Measurements from ENCODE around the gene DZIP1. TPM values are rescaled to one million over a fixed set of nuclear protein-coding genes. Genes with fewer than 3 reads are reported as not detected.

Gene DZIP1
- total and polyA plus RNA-seq, 2 donors (not counting 1 experiment from before 2014, with no cell fraction given), result not detected

GRCh38 chr13:95652244-95652764 is 7.8 kb upstream of the DZIP1 start:
- Histone ChIP-seq H4K20me1 (ENCODE audit: control insufficient read depth, insufficient read depth, low read length, poor library complexity, severe bottlenecking) (no peaks in the 10 kb centered on the region), H3K4me3 (ENCODE audit: control extremely low read depth in 1 of 5, extremely low read depth in 1 of 5, insufficient read depth in 1 of 5, low read depth in 2 of 5, low read length in 4 of 5) (no peak overlapping the region), H2AFZ (ENCODE audit: insufficient read depth, low read depth, low read length, poor library complexity, severe bottlenecking) (no peak overlapping the region), H3K36me3 (replicated peaks in 1 of 2; ENCODE audit: control extremely low read depth in 1 of 2, control insufficient read depth in 1 of 2, extremely low read depth in 1 of 2, insufficient read depth in 2 of 2, low read length in 1 of 2) (no peaks in the 10 kb centered on the region), H3K4me2 (replicated peaks; ENCODE audit: low read depth, low read length, poor library complexity, severe bottlenecking) (no peak overlapping the region), H3K27me3 (replicated peaks in 1 of 4; ENCODE audit: control extremely low read depth in 1 of 4, control insufficient read depth in 3 of 4, insufficient read depth in 4 of 4, low read length in 3 of 4) (peaks cover 0 to 2% (median under 1%) of the 10 kb centered on the region in 4 experiments), H3K9ac (ENCODE audit: low read length) (no peak overlapping the region), H3K4me1 (ENCODE audit: control insufficient read depth in 2 of 2, insufficient read depth in 2 of 2, low read length in 2 of 2) (no peaks in the 10 kb centered on the region), H3K9me3 (ENCODE audit: control extremely low read depth in 1 of 3, control insufficient read depth in 2 of 3, insufficient read depth in 1 of 3, low read length in 2 of 3) (peaks cover 0 to 1% (median 0%) of the 10 kb centered on the region in 3 donors), H3K27ac (ENCODE audit: low read length in 2 of 2) (no peak overlapping the region), H3K79me2 (ENCODE audit: control insufficient read depth, insufficient read depth, low read length) (no peaks in the 10 kb centered on the region)
- Mint-ChIP-seq H3K9me3 (ENCODE audit: insufficient read depth) (no peaks in the 10 kb centered on the region), H3K4me1 (no peaks in the 10 kb centered on the region), H3K27ac (no peak overlapping the region), H3K4me3 (no peak overlapping the region), H3K27me3 (peaks cover 17% of the 10 kb centered on the region)
- DNase-seq, result no peak
- ChIA-PET POLR2A (no interaction called here), CTCF (no interaction called here)
- TF ChIP-seq EZH2 (IDR thresholded peaks at IDR 0.05; ENCODE audit: borderline replicate concordance, insufficient read depth, low read depth, low read length, poor library complexity, severe bottlenecking) (no peak), CTCF (IDR thresholded peaks at IDR 0.05) (no peak)
- no peak for ATAC-seq (ENCODE audit: low read depth)
- intact Hi-C loops (cut with micrococcal nuclease), result no loop called here
- WGBS (ENCODE audit: insufficient coverage), result no CpG with 5 or more reads among the region's 1 CpG

- TF ChIP-seq EZH2 (IDR thresholded peaks at IDR 0.05; ENCODE audit: borderline replicate concordance, insufficient read depth, low read depth, low read length, poor library complexity, severe bottlenecking), result no peak
- TF ChIP-seq CTCF (IDR thresholded peaks at IDR 0.05), result no peak
- H2AFZ ChIP-seq (ENCODE audit: insufficient read depth, low read depth, low read length, poor library complexity, severe bottlenecking), result no peak overlapping the region
- H3K4me3 ChIP-seq (ENCODE audit: control extremely low read depth in 1 of 5, extremely low read depth in 1 of 5, insufficient read depth in 1 of 5, low read depth in 2 of 5, low read length in 4 of 5), result no peak overlapping the region
- Mint-ChIP-seq H3K27ac (no peak overlapping the region), H3K27me3 (peaks cover 24% of the 10 kb centered on the region), H3K4me1 (no peaks in the 10 kb centered on the region), H3K4me3 (no peak overlapping the region), H3K9me3 (ENCODE audit: insufficient read depth) (no peaks in the 10 kb centered on the region)
- intact Hi-C loops (cut with micrococcal nuclease), result no loop called here
- no peaks in the 10 kb centered on the region for H3K4me1 ChIP-seq (ENCODE audit: control insufficient read depth in 2 of 2, insufficient read depth in 2 of 2, low read length in 2 of 2)
- H3K9me3 ChIP-seq (ENCODE audit: control extremely low read depth in 1 of 3, control insufficient read depth in 2 of 3, insufficient read depth in 1 of 3, low read length in 2 of 3), result peaks cover 0 to 1% (median 0%) of the 10 kb centered on the region in 3 donors
- H3K27me3 ChIP-seq (replicated peaks in 1 of 4; ENCODE audit: control extremely low read depth in 1 of 4, control insufficient read depth in 3 of 4, insufficient read depth in 4 of 4, low read length in 3 of 4), result peaks cover 0 to 6% (median under 1%) of the 10 kb centered on the region in 4 experiments
- WGBS (ENCODE audit: insufficient coverage), result no CpG with 5 or more reads among the region's 5 CpGs
- ATAC-seq (ENCODE audit: low read depth) (no peak), DNase-seq (no peak)
- no peaks in the 10 kb centered on the region for H3K36me3 ChIP-seq (replicated peaks in 1 of 2; ENCODE audit: control extremely low read depth in 1 of 2, control insufficient read depth in 1 of 2, extremely low read depth in 1 of 2, insufficient read depth in 2 of 2, low read length in 1 of 2)
- no peak overlapping the region for H3K9ac ChIP-seq (ENCODE audit: low read length)
- no peak overlapping the region for H3K27ac ChIP-seq (ENCODE audit: low read length in 2 of 2)
- ChIA-PET CTCF (interaction anchor here (1.5 kb wide), 1 partner anchor 183 kb away, joined by 3 read pairs; no protein-coding TSS in a partner anchor), POLR2A (no interaction called here)
- no peaks in the 10 kb centered on the region for H3K79me2 ChIP-seq (ENCODE audit: control insufficient read depth, insufficient read depth, low read length)
- H3K4me2 ChIP-seq (replicated peaks; ENCODE audit: low read depth, low read length, poor library complexity, severe bottlenecking), result no peak overlapping the region
- no peaks in the 10 kb centered on the region for H4K20me1 ChIP-seq (ENCODE audit: control insufficient read depth, insufficient read depth, low read length, poor library complexity, severe bottlenecking)
These were observed 6.2 kb upstream of the DZIP1 start for GRCh38 chr13:95650696-95651095.
